B cell (primary cell): ENCODE data around the gene BAZ2A.

Experiments
- CTCF ChIP-seq: fragments of 200-600 bp; IDR thresholded peaks from one replicate; pipeline ENCODE4 v1.8.0; 2022; ENCODE audit warnings: antibody characterized with exemption, mild to moderate bottlenecking
- EZH2 ChIP-seq: IDR thresholded peaks from 2 replicates; pipeline ENCODE4 v1.6.1; 2012; ENCODE audit warnings: borderline replicate concordance, low read depth, mild to moderate bottlenecking, moderate library complexity, low read length; ENCODE audit not compliant: insufficient read depth, poor library complexity, severe bottlenecking

- TF ChIP-seq CTCF (peak; percentile 86), EZH2 (no peak)
Measured at GRCh38 chr12:56593909-56594621, 36.1 kb downstream of the BAZ2A start.
